GM18511 (cell line): ENCODE measurements around the gene MRPS9.
A peak's percentile ranks its signal among the peaks of the same experiment; 100 is the strongest.

ENCODE experiments used
- ATAC-seq: cut with Tn5 transposase; IDR thresholded peaks from one replicate; pipeline ENCODE4 v1.9.1; 2021; ENCODE audit warnings: mild to moderate bottlenecking, moderate library complexity; ENCODE audit not compliant: unreplicated experiment

The MRPS9 gene

DNA sequence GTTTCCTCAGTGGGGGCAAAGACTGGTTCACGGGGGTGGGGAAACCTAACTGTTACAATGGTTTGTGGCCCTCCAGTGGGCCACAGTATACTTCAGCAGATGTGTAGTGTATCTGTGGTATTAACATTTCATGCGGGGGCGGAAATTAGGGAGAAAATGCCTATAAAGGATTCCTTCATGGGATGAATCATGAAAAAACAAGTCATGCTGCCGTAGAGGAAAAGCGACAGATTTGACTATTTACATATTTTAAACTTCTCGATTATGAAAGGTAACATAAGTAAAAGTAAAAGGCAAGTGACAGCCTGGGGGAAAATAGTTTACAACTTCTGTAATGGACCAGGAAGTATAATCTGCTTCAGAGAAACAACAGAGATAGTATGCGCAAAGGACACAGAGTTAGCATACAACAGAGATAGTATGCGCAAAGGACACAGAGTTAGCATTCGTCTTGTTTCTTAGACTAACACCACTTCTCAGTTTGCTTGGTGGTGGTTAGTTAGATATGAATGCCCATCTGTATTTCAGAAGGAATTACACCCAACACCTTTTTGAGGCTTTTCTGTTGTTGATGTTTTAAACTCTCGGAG is 41.1 kb downstream of the MRPS9 start:
- no peak for ATAC-seq

DNA sequence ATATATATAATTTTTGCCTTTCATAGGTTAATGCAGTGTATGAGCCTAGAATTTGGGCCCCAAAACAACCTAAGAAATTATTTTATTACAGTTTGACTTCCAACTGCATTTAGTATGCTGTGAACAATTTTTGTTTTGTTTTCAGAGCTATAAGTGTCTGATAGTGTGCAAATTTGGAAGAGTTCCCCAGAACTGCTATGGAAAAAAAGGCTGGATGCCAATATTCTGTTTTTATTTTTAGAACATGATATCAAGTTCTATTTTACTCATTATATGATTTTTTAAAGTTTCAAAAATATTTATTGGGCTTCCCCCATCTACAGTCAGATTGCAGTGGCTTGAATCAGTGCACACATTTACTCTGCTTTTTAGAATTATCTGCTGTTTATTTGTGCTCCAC is 42.6 kb downstream of the MRPS9 start:
- ATAC-seq, result no peak

DNA sequence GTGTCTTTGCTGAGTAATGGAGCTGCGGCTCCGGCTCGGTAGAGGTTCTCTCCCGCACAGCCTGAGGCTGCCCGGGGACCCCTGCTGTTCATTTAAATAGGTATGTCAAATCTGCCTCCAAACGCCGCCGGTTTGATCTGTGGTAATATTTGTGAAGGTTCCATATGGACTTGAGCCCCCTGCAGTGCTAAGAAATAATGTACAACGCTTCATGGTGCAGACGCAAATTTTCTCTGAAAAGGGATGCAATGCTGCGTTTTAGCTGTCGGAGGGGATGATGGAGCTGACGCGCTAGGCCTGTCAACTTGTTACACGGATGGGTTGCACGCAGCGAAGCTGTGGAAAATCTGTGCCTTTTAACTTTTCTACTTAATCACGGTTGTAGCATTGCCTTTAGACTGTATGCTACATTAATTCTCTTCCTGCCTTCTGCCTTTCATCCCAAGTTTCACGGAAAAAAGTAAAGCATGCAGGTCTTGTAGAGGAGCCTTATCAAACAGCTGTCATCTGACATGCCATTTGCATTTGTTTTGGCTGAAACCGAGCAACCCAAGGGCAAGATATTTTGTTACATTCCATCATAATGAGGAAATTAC is 43.2 kb downstream of the MRPS9 start:
- no peak for ATAC-seq

DNA sequence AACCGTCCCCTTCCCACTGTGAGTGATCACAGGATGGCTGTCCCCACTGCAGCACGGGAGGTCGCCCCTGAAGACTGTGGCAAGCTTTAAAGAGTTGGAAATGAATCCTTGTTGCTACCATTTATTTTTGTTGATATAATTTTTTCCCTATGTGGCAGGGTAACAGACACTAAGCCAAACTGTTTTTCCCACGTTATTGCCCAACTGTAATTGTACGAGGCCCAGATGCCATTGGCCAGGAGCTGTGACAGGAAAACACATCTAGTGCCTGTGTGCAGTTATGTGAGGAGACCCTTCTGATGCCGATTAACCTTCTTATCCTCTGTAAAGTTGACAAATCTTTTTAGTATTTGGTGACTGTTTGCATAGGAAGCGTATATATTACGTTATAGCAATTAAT is 44.2 kb downstream of the MRPS9 start:
- no peak for ATAC-seq

DNA sequence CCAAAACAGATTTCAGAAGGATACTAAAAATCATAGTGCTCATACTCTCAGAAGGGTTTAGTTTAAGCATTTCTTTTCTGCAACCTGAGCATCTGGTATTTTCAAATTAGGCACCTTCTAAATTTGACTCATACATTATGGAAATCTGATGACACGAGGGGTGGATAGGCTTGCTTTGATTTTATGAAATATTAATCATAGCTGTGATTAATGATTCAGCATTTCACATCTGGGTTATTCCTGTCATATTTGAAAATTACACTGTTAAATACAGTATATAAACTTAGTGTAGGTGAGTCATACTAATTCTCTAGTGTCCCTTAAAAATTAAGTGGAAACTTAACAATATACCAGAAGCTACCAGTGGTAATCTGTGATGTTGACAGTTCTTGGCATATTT is 47.7 kb downstream of the MRPS9 start:
- no peak for ATAC-seq

DNA sequence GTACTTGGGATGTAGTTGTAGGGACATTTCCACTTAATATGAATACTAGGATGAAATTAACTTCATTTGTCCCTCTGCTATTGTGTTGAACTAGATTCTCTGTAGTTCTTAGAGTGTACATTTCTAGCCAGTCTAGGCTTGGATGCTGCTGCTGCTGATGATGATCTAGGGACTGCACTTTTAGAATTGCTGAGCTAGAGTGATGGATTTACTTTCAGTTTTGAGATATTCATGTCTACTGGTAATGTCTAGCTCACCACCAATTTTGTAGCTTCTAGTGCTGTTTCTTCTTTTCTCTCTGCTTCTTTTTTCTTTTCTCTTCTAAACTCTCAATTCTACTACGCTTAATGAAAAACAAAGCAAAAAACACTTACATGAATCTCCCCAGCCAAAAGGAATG is 49.4 kb downstream of the MRPS9 start:
- ATAC-seq, result no peak

DNA sequence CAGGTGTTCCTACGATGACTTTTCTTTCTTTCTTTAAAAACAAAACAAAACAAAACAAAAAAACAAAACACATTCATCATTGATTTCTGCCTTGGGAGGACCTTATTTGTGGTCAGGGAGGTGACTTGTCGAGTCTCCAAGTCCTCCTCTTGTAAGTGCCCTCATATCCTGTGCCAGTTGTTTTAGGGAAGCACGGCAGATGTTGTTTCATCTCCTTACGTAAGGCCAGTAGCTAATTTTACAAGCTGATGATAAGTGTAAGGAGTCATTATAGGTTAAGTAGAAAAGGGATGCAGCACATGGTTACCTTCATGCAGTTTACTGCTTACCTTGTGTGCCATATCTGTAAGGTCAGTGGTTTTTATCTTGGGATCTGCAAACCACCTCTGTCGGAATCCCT is 52.2 kb downstream of the MRPS9 start:
- ATAC-seq, result no peak

DNA sequence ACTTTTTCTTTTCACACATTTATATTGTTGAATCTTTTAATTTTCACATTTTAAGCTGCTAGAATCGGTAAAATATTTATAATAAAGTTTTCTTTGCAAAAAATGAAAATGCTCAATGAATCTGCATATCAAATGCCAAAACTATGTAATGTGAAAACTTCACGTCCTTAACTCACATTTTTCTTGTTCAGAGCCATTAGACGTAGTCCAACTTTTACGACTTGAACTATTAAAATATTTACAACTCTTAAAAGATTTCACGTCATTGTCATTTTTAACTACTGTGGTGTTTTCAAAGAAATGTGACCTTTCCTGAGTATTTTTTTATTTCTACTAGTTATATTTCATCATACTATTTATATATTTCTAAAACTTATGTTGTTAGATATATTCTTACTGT is 54.9 kb downstream of the MRPS9 start:
- ATAC-seq, result no peak

DNA sequence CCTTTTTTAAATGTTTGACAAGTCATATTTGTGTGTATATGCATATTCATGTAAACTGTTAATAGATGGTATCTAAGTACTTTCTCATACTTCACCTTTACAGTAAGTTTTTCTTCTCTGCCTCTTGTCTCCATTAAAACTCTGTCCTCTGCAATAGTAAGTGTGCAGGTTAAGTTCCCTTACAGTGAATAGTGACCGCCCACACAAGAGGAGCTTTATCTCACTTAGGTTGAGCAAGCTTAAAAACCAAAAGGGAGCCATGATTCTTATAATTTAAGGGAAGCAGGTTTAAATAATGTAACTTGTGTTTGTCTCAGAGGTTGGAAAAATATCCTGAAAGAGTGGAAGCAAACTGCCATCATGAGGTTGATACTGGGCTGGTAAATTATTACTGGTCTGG is 61.3 kb downstream of the MRPS9 start:
- ATAC-seq, result no peak

DNA sequence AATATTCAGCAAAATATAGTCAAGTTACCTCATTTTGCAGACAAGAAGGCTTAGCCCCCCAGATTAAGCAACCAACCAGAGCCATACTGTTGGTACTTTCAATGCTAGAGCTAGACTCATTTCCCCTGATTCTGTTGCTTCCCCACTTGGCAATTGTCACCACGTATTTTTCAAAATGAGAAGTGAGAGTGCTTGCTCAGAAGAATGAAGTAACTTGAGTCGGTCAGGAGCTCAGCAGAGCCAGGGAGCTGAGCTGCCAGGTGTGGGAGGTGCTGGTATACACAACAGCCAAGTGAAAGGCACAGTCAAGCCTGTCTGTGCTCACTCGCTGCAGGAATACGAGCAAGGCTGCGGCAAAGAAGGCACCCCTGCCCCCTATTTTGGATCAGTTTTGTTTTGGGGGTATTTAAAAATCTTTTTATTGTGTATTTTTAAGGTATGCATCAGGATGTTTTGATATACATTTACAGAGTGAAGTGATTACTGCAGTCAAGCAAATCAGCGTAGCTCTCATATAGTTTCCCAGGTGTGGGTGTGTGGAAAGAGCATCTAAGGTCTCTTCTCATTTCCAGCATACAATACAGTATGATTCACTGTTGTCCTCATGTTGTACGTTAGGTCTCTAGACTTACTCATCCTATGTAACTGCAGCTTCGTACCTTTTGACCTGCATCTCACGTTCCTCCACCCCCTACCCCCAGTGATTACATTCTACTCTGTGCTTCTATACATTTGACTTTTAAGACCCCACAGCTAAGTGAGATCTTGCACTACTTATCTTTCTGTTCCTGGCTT is 62.4 kb downstream of the MRPS9 start:
- peak; percentile 93 for ATAC-seq

DNA sequence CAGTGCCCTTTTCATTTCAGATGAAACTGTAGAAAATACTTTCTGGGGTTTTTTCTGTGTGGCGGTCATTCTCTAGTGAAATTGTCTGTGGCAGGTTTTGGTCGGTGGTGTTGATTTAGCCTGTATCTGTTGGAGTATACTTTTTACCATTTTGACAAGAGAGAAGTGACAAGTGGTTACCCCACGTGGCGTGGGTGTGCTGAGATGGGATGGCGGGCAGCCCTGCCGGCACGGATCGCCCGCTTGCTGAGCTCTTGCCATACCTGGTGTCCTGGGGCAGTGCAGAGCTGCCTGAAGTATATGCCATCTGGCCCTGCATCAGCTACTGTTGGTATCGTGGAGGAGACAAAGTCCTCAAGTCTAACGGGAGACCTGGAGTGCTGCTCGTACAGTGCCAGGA is 64.1 kb downstream of the MRPS9 start:
- ATAC-seq, result no peak

DNA sequence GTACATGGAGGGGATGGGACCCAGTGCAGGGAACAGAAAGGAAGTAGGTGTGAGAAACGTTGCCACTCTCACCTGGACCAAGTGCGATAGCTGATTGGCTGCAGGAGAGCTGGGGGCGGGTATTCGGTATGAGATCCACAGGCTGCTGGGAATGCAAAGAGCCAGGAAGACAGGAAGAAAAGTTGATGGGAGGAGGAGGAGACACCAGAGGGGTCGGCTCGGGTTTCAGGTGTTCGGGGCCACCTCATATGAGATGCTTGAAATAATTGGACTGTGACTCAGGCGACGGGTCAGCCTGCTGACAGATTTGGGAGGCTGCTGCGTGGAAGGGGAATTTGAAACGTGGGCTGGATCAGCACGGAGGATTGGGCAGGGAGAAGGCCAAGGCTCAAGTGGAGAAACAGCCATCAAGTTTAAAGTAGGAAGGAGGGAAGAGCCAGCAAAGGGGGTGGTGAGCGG is 65.1 kb downstream of the MRPS9 start:
- ATAC-seq, result no peak

DNA sequence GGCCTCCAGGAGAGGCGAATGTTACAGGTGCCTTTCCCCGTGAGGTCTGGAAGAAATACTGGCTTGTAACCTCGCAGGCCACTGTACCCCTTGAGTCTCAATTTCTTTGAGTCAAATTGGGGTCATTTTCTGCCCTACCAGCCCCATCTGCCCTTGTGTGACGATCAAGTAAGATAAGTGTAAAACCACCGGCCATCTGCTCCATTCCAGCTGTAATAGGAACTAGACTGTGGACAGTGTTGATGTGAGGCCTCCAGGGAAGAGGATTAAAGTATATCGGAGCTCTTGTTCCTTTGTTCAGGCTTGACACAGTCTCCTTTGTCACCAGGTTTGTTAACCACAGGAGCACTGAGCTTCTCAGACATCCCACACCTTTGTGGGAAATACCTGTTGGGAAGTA is 65.6 kb downstream of the MRPS9 start:
- ATAC-seq, result no peak

DNA sequence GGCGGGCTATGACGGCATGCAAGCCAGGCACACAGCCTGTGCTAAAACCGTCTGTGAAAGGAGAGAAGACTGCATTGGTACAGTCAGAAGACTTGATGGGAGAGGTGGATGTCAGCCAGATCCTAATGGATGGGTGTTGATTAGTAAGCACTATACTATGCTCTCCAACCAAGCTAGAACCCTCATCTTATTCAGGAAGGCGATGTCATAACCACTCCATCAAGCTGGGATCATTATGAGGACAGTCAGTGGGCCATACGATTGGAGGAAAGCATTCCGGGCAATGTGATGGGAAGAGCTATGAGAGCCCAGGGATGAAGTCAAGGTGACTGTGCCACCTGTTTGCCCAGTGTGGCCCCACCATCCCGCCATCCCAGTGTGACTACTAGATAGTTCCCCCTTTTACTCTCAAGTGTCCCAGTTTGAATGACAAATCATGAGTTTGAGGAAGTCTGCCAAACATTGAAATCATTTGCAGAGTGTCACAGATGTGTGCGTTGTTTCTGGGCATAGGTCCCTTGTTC is 66.4 kb downstream of the MRPS9 start:
- no peak for ATAC-seq

DNA sequence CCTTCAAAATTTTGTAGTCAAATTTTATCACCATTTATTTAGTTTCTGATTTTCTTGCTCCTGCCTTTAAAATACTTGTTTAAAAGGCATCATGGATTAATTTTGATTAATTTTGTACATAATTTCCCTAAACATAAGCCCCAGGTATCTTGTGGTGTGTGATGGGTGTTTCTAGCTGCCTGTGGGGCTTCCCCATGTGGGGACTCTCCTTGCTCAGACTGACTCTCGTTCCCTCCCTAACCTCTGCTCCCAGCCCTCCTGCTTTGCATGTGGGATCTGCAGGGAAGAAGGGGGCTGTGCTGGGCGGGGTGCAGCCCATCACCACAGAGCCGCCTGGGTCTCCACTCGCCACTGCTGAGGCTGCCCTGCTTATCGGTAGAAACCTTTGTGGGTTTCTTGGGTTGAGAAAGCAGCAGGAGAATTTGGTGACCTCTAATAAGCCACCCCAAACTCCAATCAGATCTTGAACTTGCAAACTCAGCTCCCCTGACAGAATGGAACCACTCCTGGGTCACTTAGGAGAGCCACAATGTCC is 72.5 kb downstream of the MRPS9 start:
- no peak for ATAC-seq

DNA sequence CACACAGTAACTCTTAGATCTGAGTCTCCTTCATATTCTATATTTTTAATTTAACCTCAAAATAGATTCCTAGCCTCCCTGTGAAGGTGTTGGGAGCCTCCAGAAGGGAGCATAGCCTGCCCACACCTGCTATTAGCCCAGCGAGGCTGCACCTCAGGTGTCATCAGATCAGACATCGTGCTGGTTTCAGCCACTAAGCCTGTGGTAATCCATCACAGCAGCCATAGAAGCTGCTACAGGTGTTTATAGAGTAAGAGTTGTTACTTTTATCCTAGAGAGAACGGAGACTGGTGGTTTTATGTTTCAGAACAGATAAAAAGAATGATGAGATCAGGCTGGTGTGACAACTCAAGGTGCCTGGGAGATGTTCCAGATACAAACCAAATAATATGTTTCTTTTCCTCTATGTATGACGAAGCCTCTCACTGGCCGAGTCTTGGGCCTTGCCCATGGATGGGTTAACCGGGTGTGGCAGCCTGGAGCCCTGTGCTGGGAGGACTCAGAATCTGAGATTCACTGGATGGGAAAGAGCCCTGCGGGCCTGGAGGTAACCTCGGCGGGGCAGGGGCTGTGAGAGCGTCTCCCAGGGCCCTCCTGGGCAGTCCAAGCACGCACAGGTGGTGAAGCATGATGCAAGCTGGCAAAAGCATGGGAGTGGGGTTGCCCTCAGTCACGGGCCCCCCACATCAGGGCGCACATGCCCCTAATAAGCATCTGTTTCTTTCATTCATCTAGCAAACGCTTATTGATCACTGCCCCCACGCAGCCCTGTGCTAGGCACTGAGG is 73.7 kb downstream of the MRPS9 start:
- no peak for ATAC-seq

DNA sequence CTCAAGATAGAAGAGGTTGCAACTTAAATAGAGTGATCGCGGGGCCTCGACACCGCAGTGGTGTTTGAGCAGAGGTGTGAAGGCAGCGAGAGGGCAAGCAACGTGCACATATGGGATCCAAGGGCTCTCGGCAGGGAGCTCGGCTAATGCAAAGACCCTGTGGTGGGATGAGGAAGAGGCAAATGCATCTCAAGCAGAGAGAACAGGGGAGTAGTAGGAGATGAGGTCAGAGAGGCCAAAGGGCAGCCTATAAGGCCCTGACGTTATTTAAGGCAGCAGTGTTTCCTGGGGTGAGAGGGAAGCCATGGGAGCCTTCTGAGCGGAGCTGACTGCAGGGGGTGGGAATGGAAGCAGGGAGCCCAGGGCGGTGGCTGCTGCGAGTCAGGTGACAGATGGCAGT is 74.5 kb downstream of the MRPS9 start:
- no peak for ATAC-seq

DNA sequence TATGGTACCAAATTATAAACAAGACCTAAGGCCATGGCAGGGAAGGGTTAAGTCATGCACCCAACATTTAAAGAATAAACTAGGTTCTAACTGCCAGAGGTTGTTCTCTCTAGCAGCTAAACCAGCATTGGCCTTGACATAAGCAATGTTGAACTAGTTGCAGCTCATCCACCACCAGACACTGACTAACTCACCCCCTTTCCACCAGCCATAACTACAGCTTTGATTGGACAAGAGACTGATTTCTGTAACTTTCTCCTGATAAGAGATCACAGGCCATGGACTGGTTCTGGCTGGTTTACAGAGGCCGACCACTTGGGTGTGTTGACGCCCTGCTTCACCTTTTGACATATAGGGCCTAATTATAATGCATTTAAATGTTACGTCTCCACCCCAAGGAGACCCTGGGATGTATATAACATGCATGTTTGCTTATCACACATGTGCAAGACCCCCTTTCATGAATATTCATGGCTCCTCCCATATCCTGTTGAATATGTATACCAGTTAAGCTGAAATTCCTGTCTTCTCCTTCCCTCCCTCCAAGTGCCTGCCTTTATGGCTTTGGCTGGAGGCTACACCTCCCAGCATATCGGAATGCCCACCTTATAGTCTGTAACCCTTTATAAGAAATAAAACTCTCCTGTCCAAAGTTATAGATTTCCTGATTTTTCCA is 75.9 kb downstream of the MRPS9 start:
- no peak for ATAC-seq

DNA sequence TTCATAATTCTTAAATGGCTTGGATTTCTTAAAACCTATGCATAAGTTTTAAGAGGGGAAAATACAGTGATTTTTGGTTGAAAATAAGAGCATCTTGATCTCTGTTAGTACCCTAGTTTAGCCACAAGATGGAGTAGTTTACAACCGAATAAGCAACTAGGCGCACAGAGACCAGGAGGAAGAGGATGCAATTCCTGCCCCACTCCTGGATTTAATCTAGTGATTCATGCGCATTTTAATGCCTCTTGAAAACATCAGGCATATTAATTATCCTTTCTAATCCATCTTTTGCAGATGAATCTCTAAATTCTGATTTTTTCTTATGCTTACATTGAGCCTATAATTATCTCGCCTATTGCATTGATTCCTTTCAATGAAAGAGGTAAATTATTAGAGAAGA is 76.7 kb downstream of the MRPS9 start:
- peak; percentile 63 for ATAC-seq

DNA sequence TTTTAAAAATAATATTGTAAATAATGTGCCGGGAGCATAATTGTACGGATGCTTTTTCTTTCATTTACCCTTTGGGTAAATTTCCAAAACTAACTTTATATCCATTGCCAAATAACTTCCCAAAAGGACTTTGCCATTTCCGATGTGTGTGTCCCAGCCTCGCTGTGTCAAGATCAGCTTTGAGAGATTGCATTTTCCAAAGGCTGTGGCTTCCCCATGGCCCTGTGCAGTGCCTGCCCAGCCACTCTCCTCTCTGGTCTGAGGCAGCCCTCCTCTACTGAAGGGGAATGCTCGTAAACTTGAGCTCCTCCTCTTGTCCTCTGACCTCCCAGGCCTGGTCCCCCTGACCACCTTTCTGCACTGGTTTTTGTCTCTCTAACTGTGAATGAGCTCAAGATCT is 78.5 kb downstream of the MRPS9 start:
- ATAC-seq, result no peak

DNA sequence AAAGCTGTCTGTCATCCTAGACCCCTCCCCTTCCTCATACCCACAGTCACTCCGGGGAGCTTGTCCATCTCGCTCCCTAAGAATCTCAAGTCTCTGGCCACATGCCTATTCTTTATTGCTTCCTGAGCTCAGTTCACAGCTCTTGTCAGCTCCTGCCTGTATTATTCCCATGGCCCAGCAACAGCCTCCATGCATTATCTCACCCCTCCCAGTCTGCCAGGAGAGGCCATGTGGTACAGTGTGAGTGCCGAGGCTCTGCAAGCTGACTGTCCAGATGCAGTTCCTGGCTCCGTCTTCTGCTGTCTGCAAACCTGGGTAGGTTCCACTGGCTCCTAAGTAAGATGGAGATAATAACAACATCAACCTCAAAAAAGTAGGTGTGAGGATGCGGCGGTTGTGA is 79.7 kb downstream of the MRPS9 start:
- ATAC-seq, result no peak
